ENCODE data around the gene GCK. TPM values are rescaled to one million over a fixed set of nuclear protein-coding genes. Genes with fewer than 3 reads are reported as not detected.

GCK gene
- total and polyA plus RNA-seq, 4 donors, result 0.09 to 12.7 (median 0.44) TPM

- DNase-seq (ENCODE audit: low spot score), result no peak
- 92% methylated on average over 5 of the region's 5 CpGs for WGBS
- Histone ChIP-seq H3K9ac (ENCODE audit: low read depth in 1 of 2, low read length in 2 of 2) (no peak overlapping the region), H3K4me1 (ENCODE audit: control insufficient read depth in 4 of 4, insufficient read depth in 4 of 4, low read length in 3 of 4) (peaks cover 8 to 45% (median 38%) of the 10 kb centered on the region in 4 donors), H3K36me3 (ENCODE audit: control insufficient read depth in 4 of 4, insufficient read depth in 3 of 4, low read depth in 1 of 4, low read length in 3 of 4) (peaks cover 0 to 24% (median 4%) of the 10 kb centered on the region in 4 donors), H3K4me3 (ENCODE audit: low read depth in 1 of 3, low read length in 3 of 3) (no peak overlapping the region), H3K27me3 (ENCODE audit: control insufficient read depth in 4 of 4, insufficient read depth in 4 of 4, low read length in 3 of 4) (no peaks in the 10 kb centered on the region), H3K27ac (ENCODE audit: low read depth in 1 of 2, low read length in 2 of 2) (no peak overlapping the region), H3K9me3 (ENCODE audit: control insufficient read depth in 4 of 4, low read length in 3 of 4) (no peaks in the 10 kb centered on the region)
- TF ChIP-seq, protein P1, sequence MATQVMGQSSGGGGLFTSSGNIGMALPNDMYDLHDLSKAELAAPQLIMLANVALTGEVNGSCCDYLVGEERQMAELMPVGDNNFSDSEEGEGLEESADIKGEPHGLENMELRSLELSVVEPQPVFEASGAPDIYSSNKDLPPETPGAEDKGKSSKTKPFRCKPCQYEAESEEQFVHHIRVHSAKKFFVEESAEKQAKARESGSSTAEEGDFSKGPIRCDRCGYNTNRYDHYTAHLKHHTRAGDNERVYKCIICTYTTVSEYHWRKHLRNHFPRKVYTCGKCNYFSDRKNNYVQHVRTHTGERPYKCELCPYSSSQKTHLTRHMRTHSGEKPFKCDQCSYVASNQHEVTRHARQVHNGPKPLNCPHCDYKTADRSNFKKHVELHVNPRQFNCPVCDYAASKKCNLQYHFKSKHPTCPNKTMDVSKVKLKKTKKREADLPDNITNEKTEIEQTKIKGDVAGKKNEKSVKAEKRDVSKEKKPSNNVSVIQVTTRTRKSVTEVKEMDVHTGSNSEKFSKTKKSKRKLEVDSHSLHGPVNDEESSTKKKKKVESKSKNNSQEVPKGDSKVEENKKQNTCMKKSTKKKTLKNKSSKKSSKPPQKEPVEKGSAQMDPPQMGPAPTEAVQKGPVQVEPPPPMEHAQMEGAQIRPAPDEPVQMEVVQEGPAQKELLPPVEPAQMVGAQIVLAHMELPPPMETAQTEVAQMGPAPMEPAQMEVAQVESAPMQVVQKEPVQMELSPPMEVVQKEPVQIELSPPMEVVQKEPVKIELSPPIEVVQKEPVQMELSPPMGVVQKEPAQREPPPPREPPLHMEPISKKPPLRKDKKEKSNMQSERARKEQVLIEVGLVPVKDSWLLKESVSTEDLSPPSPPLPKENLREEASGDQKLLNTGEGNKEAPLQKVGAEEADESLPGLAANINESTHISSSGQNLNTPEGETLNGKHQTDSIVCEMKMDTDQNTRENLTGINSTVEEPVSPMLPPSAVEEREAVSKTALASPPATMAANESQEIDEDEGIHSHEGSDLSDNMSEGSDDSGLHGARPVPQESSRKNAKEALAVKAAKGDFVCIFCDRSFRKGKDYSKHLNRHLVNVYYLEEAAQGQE (IDR thresholded peaks at IDR 0.05), result no peak
- TF ChIP-seq RAD21 (IDR thresholded peaks at IDR 0.05) (no peak), ZBTB33 (IDR thresholded peaks at IDR 0.05) (no peak), EGR1 (IDR thresholded peaks at IDR 0.05; ENCODE audit: low read depth in 2 of 2) (no peak), GABPA (IDR thresholded peaks at IDR 0.05 in 1 of 2, conservative IDR thresholded peaks at IDR 0.05 in 1 of 2) (no peak), SP1 (IDR thresholded peaks at IDR 0.05) (no peak), CTCF (IDR thresholded peaks at IDR 0.05; ENCODE audit: low read depth, low read length, missing input control) (no peak), NR2F2 (IDR thresholded peaks at IDR 0.05) (no peak), FOXA1 (IDR thresholded peaks at IDR 0.05) (no peak), HNF4G (IDR thresholded peaks at IDR 0.05) (no peak), YY1 (IDR thresholded peaks at IDR 0.05) (no peak), TAF1 (conservative IDR thresholded peaks at IDR 0.05) (no peak)
Observed at GRCh38 chr7:44153948-44154335, 35.3 kb downstream of the GCK start.

DNA sequence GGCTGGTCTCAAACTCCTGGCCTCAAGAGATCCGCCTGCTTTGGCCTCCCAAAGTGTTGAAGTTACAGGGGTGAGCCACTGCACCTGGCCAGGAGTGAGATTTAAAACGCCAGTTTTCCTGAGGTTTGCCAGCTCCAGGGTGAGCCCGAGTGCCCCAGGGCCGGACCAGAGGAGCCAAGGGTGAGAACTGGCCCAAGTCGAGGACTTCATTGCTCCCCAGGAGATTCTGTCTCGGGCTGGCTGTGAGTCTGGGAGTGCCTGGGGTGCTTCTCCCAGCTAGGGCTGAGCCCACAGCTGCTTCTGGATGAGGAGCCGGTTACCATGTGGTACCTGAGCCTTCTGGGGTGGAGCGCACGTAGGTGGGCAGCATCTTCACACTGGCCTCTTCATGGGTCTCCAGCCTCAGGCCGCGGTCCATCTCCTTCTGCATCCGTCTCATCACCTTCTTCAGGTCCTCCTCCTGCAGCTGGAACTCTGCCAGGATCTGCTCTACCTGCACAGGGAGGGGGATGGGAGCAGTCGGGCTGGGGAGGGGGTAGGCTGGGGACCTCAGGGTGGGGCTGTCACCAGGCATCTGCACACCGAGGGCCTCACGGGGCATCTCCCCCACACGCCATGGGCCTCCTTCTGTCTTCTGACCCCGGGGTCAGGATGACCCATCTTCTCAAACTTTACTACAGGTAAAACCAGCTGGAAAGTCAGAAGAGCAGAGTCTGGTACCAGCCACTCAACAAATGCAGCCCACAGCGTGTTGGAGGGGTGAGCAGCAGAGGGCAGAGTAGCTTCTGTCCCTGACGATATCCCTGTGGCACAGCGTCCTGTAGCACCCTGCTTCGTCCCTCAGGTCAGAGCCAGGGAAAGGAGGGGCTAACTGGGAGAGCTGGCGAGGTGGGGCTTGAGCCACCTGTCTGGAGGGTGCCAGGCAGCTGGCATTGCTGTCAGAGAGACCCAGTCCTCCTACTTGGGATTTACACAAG is 36.0 kb downstream of the GCK start:
- TF ChIP-seq NR2F2 (IDR thresholded peaks at IDR 0.05), result no peak
- no peak for TF ChIP-seq ZBTB33 (IDR thresholded peaks at IDR 0.05)
- TF ChIP-seq GABPA (IDR thresholded peaks at IDR 0.05 in 1 of 2, conservative IDR thresholded peaks at IDR 0.05 in 1 of 2), result no peak
- no peak for TF ChIP-seq YY1 (IDR thresholded peaks at IDR 0.05)
- TF ChIP-seq FOXA2 (IDR thresholded peaks at IDR 0.05), result no peak
- no peak for TF ChIP-seq TAF1 (conservative IDR thresholded peaks at IDR 0.05)
- no peak for TF ChIP-seq RXRA (IDR thresholded peaks at IDR 0.05)
- TF ChIP-seq RAD21 (IDR thresholded peaks at IDR 0.05), result no peak
- TF ChIP-seq HNF4A (conservative IDR thresholded peaks at IDR 0.05), result no peak
- TF ChIP-seq SP1 (IDR thresholded peaks at IDR 0.05), result no peak
- no peak for TF ChIP-seq JUND (IDR thresholded peaks at IDR 0.05)
- TF ChIP-seq HNF4G (IDR thresholded peaks at IDR 0.05), result no peak
- TF ChIP-seq, protein P2, sequence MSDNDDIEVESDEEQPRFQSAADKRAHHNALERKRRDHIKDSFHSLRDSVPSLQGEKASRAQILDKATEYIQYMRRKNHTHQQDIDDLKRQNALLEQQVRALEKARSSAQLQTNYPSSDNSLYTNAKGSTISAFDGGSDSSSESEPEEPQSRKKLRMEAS (IDR thresholded peaks at IDR 0.05), result no peak
- TF ChIP-seq FOXA1 (IDR thresholded peaks at IDR 0.05), result no peak
- H3K27me3 ChIP-seq (ENCODE audit: control insufficient read depth in 4 of 4, insufficient read depth in 4 of 4, low read length in 3 of 4), result no peaks in the 10 kb centered on the region
- H3K4me3 ChIP-seq (ENCODE audit: low read depth in 1 of 3, low read length in 3 of 3), result no peak overlapping the region
- no peak for DNase-seq (ENCODE audit: low spot score)
- WGBS, result 88% methylated on average over 22 of the region's 22 CpGs
- H3K9me3 ChIP-seq (ENCODE audit: control insufficient read depth in 4 of 4, low read length in 3 of 4), result no peaks in the 10 kb centered on the region
- H3K36me3 ChIP-seq (ENCODE audit: control insufficient read depth in 4 of 4, insufficient read depth in 3 of 4, low read depth in 1 of 4, low read length in 3 of 4), result peaks cover 0 to 24% (median 4%) of the 10 kb centered on the region in 4 donors
- H3K27ac ChIP-seq (ENCODE audit: low read depth in 1 of 2, low read length in 2 of 2), result no peak overlapping the region
- peaks cover 2 to 39% (median 32%) of the 10 kb centered on the region in 4 donors for H3K4me1 ChIP-seq (ENCODE audit: control insufficient read depth in 4 of 4, insufficient read depth in 4 of 4, low read length in 3 of 4)
- H3K9ac ChIP-seq (ENCODE audit: low read depth in 1 of 2, low read length in 2 of 2), result no peak overlapping the region
